Endothelial cell of hepatic sinusoid (primary cell): ENCODE results near the gene TSPAN3.

Experiments used
- in situ Hi-C: cut with HindIII; loops from 2 replicates; pipeline ENCODE4 v1.10.0; 2017; ENCODE audit warnings: low sequenced_read_pairs

Gene TSPAN3

DNA sequence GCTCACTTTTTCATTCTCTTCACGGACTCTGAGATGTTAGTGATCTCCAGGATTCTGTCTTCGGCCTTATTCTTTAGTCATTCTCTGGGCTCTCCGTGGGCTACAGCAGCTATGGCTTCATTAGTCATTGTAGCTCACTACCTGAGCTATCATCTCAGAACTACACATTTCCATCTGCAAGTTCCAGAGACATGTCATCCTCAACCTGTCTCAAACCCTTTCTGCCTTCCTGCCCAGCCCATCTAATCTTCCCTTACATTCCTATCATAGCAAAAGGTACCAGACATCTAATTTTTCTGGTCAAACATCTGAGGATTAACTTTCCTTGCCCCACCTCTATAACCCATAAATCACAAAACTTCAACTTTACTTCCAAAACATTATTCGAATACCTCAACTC, 13.2 kb downstream of the TSPAN3 start:
- in situ Hi-C loops, result no loop called here

DNA sequence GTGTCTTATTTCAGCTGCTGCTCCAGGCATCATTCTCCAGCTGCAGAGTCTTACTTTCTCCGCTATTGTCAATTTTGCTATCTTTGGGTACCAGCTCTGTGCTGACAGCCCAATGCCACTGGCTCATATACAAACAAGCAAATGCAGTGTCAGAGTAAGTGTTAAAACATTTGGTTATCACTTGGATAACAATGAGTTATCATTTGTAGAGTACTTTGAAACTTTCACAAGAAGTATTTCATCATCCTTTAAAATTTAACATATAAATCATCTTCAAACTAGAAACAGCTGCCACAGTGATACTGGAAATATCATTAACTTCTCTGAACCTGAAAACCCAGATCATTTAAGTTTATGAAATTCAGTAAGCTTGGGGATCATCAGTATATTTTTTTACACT, 13.8 kb downstream of the TSPAN3 start:
- in situ Hi-C loops, result no loop called here

DNA sequence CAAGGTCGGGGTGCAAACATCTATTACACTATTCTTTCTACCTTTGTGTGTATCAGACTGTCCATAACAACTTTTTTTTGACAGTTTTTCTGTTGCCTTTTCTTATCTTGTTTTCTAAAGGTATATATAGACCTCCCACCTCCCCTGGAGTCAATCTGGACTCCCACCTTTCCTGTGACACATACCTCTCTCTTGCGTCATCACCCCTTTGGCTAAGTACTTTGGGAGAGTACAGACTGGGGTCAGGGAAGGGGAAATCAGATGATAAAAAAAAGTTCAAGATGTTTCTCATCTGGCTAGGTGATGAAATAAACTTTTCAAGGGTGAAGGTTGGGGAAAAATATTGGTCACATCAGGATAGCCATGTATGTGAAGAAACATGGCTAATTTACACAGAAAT, 17.2 kb downstream of the TSPAN3 start:
- in situ Hi-C loops, result no loop called here

DNA sequence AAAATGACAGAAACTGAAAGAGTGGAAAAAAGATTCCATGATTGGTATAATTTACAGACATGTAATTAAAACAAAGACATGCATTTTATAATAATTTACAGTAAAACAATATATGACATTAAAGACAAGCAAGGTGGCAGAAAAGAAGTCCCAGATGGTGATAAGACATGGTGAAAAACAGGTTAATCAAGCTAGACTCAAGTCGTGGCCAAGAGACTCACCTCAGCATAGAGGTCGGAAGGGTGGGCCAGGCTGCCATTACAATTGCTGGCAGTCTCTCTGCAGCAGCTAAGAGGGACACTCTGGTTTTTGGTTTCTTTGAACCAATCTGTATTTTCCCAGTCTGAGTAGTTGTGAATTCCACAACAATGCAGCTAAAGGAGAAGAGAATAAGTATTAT, 18.4 kb downstream of the TSPAN3 start:
- in situ Hi-C loops, result no loop called here

DNA sequence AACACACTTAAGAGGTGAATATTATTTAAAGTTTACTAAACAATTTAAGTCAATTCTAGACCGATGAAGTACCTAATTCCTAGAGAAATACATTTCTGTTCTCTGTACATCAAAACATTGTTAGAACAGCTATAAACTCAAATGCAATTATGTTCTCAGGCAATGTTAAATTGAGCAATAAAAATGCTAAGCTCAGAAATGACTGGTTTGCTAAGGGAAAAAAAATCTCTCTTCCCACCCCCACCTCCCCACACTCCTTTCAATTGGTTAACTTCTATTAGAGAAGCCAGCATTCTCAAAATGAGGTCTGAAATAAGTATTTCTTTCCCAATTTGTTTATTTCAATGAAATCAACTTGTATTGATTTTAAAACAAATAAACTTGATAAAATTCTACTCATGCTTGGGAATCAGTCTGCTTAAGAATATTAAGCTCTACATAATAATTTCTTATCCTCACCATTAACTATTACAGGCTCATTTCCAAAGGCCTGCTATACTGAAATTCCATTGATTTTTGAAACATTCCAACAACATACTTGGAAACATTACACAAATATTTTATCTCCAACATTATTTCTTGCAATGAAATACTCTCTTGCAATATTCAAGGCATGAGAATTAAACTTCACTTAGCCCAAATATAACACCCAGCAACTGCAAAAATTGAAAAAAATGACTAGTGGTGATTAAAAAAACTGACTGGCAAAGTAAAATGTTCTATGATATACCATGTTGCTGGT, 22.6 kb downstream of the TSPAN3 start:
- in situ Hi-C loops, result no loop called here

DNA sequence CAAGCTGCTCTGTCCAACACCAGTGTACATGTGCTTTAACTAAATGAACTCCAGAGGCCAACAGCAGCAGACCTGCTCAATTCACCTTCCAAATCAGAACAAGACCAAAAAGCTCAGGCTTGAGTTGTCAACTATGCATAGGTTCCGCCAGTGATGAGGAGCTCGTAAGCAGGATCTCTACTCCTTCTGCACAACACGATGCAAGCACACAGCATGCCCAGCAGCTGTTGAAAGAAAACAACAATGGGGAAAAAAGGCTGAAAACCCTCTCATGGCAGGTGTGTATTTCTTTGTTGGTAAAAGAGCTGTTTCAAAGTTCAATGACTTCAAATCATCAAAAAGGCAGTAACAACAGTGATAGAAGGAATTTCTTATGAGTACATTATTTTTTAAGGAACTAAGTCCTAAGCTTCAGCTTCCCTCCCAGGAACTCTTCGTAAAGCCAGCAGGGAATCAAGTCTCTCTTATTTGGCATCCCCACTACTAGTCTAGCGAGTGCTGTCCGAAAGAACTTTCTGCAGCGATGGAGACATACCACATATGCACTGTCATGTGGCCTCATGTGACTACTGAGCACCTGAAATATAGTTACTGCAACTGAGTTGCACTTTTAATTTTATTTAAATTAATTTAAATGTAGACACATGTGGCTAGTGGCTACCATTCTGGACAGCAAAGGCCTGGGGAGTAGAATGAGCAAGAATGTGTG, 24.1 kb downstream of the TSPAN3 start:
- in situ Hi-C loops, result no loop called here

DNA sequence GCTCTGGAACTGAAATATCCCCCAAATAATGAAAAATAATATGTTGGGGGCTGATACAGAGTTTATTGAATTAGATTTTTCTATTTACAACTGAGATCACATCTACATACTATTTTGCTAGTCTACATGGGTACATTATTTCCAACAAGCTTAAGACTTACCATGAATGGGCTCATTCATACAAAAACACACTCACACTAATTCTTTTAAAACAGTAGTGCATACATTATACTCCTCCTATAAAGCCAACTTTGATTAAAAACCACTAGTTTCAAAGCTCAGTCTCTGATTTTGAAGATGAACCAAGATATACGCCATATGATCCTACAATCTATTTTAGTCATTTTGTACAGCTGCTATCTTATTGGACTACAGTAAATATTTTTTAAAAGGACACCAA, 24.9 kb downstream of the TSPAN3 start:
- in situ Hi-C loops, result no loop called here

DNA sequence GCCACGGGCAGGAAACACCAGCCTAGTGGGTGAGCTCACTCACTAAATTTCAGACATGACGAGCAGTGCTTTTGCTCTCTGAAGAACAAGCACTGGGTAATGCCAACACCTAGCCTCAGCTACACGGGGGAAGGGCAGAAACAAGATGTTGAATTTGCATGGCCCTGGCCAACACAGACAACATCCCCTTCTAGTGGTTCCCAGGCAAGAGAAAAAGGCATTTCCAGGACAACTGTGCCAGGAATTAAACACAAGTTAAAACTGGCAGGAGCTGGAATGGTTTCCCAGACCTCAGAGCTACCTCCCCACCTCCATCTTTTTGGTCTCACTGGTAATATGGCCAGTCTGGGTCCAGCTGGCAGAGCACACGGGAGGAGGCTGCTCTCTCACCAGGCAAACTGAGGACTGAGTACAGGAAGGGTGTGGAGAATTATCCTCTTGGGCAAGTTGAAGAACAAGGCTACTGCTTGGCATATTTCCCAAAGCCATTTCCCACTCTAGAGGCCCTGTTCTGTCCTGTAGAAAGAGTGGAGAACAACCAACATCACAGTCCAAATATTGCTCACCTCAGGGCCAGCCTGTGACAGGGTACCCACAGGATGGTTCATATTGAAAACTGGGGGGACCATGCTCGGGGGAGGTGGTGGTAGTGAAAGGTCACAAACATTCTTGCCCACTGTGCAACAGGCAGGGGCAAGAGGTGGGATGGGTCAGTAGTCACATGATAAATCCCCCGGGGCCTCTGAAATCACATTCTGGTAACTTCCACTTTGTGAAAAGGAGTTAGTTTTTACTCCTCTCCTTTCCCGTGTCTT, 26.5 kb downstream of the TSPAN3 start:
- in situ Hi-C loops, result no loop called here

DNA sequence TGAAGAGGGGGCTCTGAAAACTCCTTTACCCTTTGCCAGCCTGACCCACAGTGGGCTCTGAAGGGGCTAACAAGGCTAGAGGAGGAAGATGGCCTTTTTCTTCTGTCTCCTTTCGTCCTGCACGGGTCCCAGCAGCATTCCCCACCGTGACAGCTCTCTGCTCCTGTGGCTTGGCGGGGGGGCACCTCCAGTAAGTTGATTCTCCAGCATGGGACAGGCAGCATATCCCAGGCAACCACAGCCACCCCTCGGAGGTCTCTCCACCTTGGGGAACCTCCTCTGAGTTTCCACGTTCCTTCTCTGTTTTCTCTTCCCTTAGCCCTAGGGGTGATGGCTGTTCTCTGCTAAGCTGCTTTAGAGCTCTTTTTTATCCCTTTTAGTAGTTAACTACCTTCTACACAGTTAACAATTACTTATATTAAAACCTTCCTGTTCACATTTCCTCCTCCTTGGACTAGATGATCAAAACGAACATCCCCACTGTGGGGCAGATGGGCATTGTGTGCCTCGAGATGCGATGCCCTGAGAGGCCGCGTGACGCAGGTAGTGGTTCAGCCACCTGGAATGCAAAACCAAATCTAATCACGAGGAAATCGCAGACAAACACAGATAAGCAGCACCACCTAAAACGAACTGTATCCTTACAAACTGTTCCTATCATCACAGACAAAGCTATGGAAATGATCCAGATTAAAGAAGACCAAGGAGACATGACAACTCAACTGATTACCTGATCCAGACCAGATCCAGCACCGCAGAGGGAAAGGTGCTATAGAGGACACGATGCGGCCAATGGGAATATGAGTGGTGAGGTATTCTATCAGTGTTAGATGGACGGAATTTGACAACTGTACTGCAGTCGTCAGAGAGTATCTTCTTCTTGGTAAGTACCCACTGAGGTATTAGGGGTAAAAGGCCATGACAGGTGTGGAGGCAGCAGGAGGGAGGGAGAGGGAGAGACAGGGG, 27.7 kb downstream of the TSPAN3 start:
- in situ Hi-C loops, result no loop called here

DNA sequence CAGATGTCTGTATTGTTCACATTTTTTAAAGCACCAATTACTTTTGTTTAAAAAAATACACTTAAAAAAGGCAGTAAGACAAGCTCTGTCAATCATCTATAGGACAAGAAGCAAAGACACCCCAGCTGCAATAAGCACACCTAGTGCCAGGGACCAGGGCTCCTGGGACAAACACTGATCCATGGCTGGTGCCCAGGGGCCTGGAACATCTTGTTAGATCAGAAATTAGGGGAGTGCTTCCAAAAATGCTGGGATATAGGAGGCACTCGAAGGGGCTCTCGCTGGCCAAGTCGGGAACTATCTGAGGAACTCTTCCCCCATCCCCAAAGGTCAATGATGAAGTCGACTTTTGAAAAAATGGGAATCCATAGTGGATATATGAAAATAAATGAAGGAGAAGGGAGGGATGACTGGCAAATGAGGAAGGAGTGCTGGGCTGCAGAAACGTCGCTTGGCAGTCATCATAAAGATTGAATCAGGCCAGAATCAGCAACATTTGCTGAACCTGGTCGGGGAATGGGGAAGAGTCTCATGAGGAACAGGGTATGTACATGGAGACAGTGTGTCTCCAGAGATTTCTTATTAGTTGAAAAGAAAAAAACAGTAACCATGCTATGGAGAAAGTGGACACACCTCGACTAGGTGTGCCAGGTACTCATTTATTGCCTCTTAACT, 28.5 kb downstream of the TSPAN3 start:
- in situ Hi-C loops, result no loop called here

DNA sequence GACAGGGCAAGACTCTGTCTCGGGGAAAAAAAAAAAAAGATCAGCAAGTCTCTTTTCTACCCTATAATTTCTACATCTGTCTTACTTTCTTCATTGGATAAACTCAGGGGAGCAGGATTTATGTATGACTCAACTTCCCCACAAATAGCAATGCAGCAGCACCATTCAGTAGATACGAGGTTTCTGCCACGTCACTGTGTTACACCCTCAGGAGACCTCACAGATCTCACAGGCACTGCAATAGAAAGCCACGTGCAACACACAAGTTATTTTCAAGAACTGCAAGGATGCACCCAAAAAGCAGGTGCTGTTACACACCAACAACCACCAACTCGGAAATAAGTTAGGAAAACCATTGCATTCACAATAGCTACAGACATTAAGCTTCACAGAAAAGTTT, 30.2 kb downstream of the TSPAN3 start:
- in situ Hi-C loops, result no loop called here

DNA sequence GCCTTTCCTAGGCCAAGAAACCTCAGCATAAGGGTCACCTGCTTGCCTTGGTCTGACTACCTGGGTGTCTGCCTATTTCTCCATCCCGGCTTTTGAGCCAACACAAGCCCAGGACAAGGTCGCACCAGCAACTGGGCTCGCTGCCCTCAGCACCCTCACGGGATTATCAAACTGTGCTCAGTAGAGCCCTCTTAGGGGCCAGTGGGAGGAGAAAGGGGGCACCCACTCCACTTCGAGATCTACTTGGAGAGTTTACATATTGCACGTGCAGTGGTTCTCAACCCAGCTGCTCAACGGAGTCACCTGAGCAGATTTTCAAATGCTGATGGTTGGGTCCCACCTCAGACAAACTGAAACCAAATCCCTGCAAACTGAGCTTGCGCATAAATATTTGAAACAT, 31.1 kb downstream of the TSPAN3 start:
- in situ Hi-C loops, result loop anchor here (5.0 kb wide), 1 partner anchor 497 kb away; no protein-coding TSS in a partner anchor

DNA sequence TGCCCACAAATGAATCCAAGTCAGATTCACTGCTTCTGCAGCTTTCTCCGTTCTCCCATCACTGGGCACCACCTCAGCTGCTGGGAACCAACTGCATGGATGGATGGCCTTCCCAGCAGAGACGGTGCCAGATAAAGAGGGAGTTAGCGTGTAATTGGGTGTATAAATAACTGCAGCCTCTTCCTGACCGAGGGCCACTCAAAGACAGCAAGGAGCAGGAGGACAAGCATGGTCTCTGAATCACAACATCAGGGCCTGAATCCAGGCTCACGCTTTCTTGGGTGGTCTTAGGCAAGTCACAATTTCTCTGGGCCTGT, 31.7 kb downstream of the TSPAN3 start:
- in situ Hi-C loops, result loop anchor here (5.0 kb wide), 1 partner anchor 498 kb away; no protein-coding TSS in a partner anchor

DNA sequence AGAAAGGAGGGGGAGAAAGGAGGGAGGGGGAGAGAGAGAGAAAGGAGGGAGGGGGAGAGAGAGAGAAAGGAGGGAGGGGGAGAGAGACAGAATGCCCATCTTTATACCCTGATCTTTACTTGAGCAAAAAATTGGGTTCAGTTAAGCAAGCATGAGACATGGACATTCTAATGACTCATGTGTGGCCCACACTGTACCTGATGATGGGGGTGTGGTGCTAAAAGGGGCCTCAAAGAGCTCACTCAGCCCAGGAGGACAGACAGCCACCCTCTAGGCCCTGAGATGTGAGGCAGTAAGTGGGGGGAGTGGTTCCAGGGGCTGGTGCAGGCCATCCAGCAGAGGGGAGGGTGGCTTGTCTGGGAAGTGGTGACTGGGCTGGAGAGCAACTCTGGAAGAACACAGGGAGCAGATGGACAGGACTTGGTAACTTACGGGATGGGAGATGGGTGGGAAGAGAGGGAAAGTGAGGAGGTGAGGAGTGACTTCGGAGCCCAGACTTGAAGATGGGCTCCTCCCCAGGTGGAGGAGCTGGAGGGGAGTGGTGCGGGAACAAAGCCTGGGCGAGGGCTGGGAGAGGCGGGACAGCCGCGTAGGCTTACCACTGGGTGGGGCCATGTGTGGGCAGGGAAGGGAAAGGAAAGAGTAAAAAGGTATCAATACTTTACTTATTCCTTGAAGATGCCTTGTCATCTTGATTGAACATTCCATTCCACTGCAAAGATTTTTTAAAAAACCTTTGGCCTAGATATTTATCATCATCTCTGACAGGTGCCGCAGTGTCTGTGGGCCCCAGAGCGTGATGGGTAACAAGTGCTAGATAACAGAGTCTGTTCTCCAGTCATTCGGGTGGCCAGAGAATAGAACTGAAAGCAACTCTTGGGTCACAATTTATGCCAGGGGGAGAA, 32.3 kb downstream of the TSPAN3 start:
- in situ Hi-C loops, result loop anchor here (5.0 kb wide), 1 partner anchor 499 kb away; no protein-coding TSS in a partner anchor

DNA sequence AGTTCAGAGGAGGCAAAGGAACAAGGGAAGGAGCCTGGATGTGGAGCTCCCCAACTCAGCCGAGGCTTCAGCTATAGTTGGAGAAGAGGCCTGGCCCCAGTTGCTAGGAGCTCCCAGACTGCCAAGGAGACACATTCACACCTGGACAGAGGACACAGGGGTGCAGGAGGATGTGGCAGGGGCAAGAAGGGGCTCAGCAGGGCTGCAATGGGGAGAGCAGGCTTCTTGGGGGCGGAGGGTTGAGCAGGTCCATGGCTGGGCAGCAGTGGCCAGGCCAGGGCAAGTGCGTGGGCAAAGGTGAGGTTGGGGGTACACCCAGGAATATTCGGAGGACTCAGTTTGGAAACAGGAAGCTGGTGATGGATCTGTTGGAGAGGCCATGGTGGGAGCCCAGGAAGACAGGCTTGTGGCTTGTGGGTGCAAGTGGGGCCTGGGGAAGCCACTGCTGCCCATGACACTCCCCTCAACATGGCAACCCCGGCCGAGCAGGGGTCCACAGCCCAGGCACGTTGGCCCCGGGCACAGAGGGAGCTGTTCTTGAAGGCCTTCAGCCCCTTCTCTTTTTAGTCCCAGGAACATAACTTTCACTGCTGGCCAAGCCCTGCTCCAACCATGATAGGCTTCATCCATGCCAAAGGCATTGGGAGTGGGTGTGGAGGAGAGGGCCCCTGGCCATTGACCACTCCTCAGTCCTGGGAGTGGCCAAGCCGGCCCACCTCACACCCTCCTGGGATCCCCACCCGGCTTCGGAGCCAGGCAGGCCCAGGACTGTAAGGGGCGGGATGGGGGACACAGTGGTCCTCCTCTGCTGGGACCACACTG, 33.3 kb downstream of the TSPAN3 start:
- in situ Hi-C loops, result loop anchor here (5.0 kb wide), 1 partner anchor 500 kb away; no protein-coding TSS in a partner anchor

DNA sequence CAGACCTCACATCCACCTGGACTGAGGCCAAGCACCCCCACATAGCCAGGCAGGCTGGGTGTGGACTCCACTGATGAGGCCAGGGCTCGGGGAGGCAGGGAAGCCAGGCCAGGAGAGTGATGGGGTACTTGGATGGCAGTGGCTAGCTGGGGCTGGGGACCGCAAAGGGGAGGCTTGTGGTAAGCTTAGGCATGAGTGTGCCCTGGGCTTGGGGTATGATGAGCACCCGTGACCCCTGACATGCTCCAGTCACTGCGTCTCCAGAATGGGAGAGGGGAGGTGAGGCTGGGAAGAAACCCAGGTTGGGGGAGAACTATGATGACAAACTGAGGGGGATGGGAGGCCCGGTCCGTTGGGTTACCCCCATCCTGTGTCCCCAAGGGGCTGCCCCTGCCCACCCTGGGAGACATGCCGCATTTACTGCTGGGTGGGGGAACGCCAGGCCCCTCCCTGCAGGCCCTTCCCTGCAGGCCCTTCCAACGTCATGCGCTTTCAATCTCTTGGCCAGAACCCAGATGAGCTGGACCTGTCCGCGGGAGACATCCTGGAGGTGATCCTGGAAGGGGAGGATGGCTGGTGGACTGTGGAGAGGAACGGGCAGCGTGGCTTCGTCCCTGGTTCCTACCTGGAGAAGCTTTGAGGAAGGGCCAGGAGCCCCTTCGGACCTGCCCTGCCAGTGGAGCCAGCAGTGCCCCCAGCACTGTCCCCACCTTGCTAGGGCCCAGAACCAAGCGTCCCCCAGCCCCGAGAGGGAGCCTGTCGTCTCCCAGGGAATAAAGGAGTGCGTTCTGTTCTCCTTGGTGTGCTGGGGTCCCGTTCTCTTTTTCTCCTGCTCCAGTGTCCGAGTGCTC, 34.1 kb downstream of the TSPAN3 start:
- in situ Hi-C loops, result loop anchor here (5.0 kb wide), 1 partner anchor 501 kb away; no protein-coding TSS in a partner anchor

DNA sequence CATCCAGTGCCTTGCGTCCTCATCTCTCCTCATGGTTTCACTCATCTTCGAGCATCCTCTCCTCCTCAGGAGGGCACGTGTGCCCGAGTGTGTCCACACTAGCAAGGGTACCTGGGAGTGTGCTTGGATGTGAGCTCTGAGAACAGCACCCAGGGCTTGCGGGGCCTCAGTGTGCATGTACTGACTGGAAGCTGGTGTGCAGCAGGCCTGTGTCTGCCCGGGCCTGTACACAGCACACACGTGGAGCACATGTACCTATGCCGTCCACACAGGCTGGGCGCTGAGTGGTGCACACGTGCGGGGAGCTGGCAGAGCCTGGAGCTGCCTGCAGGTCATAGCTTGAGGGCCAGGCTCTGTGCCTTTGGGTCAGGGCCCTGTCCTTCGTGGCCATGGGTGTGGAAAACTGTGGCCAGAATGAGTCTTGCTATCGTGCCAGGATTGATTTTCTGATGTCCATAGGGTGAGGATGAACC, 34.9 kb downstream of the TSPAN3 start:
- in situ Hi-C loops, result loop anchor here (5.0 kb wide), 1 partner anchor 501 kb away; no protein-coding TSS in a partner anchor
